Activated CD4-positive, alpha-beta T cell treated with anti-CD3 and anti-CD28 coated beads for 36 hours (primary cell): Measurements from ENCODE around the gene LRPAP1. TPM values are rescaled to one million over a fixed set of nuclear protein-coding genes. Genes with fewer than 3 reads are reported as not detected.

Experiments
- ATAC-seq: fragments of 200-7000 bp; cut with Tn5 transposase; one replicate; pipeline ENCODE4 v1.10.0; 2021; ENCODE audit warnings: mild to moderate bottlenecking, moderate library complexity
- CTCF ChIA-PET: fragments of 350-600 bp; sonication (Branson Sonifier 250); formaldehyde crosslinking; loops from one replicate; lab custom pipeline; 2021; ENCODE audit warnings: antibody characterized with exemption; lab: Charles Lee
- POLR2A ChIA-PET: fragments of 350-600 bp; sonication (Branson Sonifier 250); formaldehyde crosslinking; loops from one replicate; lab custom pipeline; 2021; ENCODE audit warnings: antibody characterized with exemption, inconsistent platforms; lab: Charles Lee
- DNase-seq: peaks from one replicate; pipeline ENCODE4 v3.0.0-alpha.2; 2020
- H3K27ac Mint-ChIP-seq: one replicate; pipeline ENCODE4 v1.8.0; 2021; ENCODE audit warnings: mixed read lengths
- H3K27me3 Mint-ChIP-seq: one replicate; pipeline ENCODE4 v1.8.0; 2021; ENCODE audit warnings: mixed read lengths
- H3K36me3 Mint-ChIP-seq: one replicate; pipeline ENCODE4 v1.8.0; 2021; ENCODE audit warnings: low read depth, mixed read lengths
- H3K4me1 Mint-ChIP-seq: one replicate; pipeline ENCODE4 v1.8.0; 2021; ENCODE audit warnings: mixed read lengths
- H3K4me3 Mint-ChIP-seq: one replicate; pipeline ENCODE4 v1.8.0; 2021; ENCODE audit warnings: mild to moderate bottlenecking, moderate library complexity, mixed read lengths
- H3K9me3 Mint-ChIP-seq: one replicate; pipeline ENCODE4 v1.8.0; 2021; ENCODE audit warnings: low read depth, mixed read lengths
- intact Hi-C, 2 experiments: fragments of 100-400 bp; cut with DNase I in 1 of 2; cut with micrococcal nuclease in 1 of 2; formaldehyde crosslinking; loops; one replicate each; pipeline versions ENCODE4 v1.14.2 to v1.15.1; 2022 to 2024; cut with DNase I, micrococcal nuclease
- total RNA-seq, 2 experiments: library from RNA; stranded (reverse); gene quantifications; one replicate each; pipeline ENCODE4 v1.2.3, GENCODE V29; 2021

LRPAP1 gene
- total RNA-seq, 2 experiments from 2014 or later = 50.8 to 53.4 TPM

DNA sequence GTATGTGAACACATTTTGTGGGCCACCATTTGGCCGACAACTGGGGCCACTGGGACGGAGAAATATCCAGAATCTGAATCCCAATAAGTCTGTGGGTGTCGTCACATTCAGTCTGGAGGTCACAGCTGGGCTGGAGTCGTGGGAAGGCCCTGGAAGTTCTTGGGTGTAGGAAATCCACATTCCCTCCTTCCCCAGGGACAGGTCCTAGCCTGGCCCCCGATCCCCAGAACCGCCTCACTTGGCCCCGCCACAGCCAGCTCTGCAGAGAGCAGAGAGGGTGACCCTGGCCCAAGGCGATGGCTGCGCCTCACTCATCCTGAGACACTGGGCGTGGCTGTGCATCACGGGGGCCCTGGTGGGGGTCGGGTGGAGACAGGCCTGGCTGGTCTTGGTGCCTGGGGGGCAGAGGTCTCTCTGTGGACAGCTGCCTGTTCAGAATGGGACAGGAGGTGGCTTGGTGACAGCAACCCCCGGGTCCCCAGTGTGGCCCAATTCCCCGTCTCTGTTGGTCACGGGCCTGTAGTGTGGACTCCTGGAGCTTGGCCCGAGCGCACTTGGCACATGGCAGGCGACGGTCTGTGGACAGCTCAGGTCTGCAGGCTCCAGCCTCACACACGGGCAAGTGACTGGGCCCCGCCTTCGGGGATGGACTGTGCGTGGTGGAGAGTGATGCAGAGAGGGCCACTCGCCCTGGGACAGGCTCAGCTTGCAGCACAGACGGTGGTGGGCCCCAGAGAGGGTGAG, 52.7 kb downstream of the LRPAP1 start:
- DNase-seq (no peak), ATAC-seq (no peak)
- intact Hi-C loops = loop anchor here in 1 of 2 experiments (1.0 to 5.0 kb wide), 3 partner anchors 133 to 373 kb away; no protein-coding TSS in a partner anchor
- Mint-ChIP-seq H3K4me1 (no peaks in the 10 kb centered on the region), H3K36me3 (no peaks in the 10 kb centered on the region), H3K27me3 (peaks cover 12% of the 10 kb centered on the region), H3K27ac (no peak overlapping the region), H3K9me3 (no peaks in the 10 kb centered on the region), H3K4me3 (no peak overlapping the region)
- POLR2A ChIA-PET = no interaction called here
- CTCF ChIA-PET = interaction anchor here (0.5 to 2.9 kb wide), 10 partner anchors 9 to 357 kb away, joined by 3 to 24 read pairs (median 4); no protein-coding TSS in a partner anchor

DNA sequence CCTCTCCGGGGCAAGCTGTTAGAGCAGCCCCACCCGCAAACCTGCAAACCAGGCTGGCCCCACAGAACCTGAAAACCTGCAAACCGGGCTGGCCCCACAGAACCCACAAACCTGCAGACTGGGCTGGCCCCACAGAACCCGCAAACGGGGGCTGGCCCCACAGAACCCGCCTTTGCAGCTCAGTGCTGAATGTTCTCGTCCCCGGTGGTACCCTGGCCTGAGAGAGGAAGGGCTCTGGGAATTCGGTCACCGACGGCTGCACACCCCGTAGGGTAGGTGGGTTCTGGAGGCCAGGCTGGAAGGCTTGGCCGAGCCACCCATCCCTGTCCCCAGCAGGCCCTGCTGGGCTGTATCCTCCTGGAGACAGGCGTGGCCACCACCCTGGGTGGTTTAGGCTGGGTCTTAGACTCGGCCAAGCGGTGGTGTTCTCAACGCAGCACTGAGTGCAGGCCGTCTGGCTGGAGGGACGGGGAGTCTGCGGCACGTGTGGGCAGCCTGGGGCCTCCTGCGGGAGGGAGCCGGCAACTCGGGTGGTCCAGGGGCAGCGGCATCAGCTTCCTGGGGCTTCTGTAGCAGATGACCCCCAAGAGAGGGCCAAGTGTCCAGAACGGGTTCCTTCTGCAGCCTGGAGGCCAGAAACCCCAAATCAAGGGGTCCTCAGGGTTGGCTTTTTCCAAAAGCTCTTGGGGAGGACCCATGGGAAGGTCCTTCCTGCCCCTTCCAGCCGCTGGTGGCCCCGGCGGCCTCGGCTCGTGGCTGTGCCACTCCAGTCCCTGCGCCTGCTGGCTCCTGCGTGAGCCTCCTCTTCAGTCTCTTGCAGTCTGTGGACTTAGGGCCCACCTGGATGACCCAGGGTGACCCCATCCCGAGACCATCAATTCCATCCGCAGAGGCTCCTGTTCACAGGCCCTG, 53.5 kb downstream of the LRPAP1 start:
- ATAC-seq (no peak), DNase-seq (no peak)
- ChIA-PET CTCF (interaction anchor here (0.7 to 2.9 kb wide), 2 partner anchors 134 to 183 kb away, joined by 3 to 24 read pairs; no protein-coding TSS in a partner anchor), POLR2A (no interaction called here)
- intact Hi-C loops = no loop called here
- H3K4me3 Mint-ChIP-seq = no peak overlapping the region
- H3K27ac Mint-ChIP-seq = no peak overlapping the region
- no peaks in the 10 kb centered on the region for H3K4me1 Mint-ChIP-seq
- peaks cover 10% of the 10 kb centered on the region for H3K27me3 Mint-ChIP-seq
- no peaks in the 10 kb centered on the region for H3K36me3 Mint-ChIP-seq
- H3K9me3 Mint-ChIP-seq = no peaks in the 10 kb centered on the region

DNA sequence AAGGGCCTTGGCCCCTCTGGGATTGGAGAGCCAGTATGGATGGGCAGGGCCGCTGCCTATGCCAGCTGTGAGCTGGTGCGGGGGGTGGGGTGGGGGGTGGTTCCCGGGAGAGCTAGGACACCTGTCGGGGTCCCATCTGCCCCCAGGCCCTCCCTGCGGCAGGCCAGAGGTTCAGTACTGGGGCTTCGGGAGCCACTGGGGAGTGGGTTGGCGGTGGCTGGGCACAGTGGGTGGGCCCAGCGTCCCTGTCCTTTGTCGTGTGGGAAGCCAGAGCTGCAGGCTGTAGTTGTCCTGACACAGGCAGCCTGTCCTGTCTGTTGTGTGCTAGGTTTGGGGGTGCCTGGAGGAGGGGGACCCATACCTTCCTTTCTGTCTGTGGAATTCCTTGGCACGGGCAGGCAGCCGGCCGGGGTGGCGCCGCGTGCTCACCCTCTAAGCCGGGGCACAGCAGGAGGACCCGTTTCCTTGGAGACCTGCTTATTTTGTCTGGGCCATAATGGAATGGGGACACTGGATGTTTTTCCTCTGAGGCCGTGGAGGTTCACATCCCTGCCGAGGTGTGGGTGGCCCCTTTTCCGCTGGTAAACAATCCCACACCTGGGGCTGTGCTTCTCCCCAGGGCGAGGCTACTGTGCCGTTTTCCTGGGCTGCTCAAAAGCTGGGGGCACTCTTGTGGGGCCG, 54.3 kb downstream of the LRPAP1 start:
- DNase-seq (no peak), ATAC-seq (no peak)
- no peak overlapping the region for H3K27ac Mint-ChIP-seq
- intact Hi-C loops = no loop called here
- no peaks in the 10 kb centered on the region for H3K36me3 Mint-ChIP-seq
- ChIA-PET CTCF (interaction anchor here (0.7 kb wide), 1 partner anchor 182 kb away, joined by 3 read pairs; no protein-coding TSS in a partner anchor), POLR2A (no interaction called here)
- H3K9me3 Mint-ChIP-seq = no peaks in the 10 kb centered on the region
- H3K4me3 Mint-ChIP-seq = no peak overlapping the region
- H3K4me1 Mint-ChIP-seq = no peaks in the 10 kb centered on the region
- peaks cover 10% of the 10 kb centered on the region for H3K27me3 Mint-ChIP-seq

DNA sequence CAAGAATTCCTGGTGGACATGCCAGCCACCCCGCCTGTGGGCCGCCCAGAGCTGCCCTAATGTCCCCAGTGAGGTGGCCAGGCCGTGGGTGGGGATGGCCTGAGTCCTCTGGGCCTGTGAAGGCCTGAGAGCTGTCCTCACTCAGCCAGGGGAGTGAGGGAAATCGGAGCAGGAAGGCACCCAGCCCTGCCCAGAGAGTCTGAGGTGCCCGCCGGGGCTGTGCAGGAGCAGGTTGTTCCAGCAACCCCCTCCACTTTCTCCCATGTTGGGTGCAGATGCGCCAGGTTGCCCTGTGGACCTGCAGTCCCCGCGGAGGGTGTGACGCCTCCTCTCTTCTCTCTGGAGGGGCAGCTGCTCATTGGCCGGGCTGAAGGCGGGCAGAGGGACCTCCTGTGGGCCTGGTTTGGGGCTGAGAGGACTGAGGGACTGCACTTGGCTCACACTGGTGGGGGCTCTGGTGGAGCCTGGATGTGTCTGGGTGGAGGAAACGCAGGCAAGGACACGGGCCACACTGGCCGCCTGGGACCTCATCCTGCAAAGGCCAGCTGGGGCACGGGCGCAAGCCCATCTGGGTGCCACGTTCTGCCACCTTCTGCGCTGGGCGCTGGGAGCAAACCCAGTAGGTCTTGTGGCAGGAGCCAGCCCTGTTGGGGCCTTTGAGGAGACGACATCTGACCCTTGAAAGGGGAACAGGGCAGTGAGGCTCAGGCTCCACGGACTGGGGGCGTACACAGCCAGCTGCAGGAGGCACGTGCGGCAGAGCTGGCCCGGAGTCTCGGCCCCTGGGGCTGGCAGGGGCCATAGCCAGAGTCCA, 55.1 kb downstream of the LRPAP1 start:
- ATAC-seq (no peak), DNase-seq (no peak)
- Mint-ChIP-seq H3K27me3 (peaks cover 10% of the 10 kb centered on the region), H3K27ac (no peak overlapping the region), H3K9me3 (no peaks in the 10 kb centered on the region), H3K4me1 (no peaks in the 10 kb centered on the region), H3K4me3 (no peak overlapping the region), H3K36me3 (no peaks in the 10 kb centered on the region)
- intact Hi-C loops = no loop called here
- CTCF ChIA-PET = no interaction called here
- POLR2A ChIA-PET = no interaction called here

DNA sequence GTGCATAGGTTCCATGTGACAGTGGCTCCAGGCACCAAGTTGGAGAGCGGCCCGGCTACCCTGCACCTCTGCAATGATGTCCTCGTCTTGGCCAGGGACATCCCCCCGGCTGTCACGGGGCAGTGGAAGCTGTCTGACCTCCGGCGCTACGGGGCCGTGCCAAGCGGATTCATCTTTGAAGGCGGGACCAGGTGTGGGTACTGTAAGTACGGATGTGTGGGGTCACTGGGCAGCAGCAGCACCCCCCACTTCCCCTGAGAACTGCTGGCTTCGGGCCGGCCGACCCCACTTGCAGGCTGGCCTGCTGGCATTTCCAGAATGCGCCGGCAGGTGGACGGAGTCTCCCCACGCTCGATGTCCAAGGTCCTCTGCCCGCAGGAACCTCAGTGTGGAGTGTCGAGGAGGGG, 55.9 kb downstream of the LRPAP1 start:
- Mint-ChIP-seq H3K4me3 (no peak overlapping the region), H3K36me3 (no peaks in the 10 kb centered on the region), H3K27ac (no peak overlapping the region), H3K4me1 (no peaks in the 10 kb centered on the region), H3K27me3 (peaks cover 4% of the 10 kb centered on the region), H3K9me3 (no peaks in the 10 kb centered on the region)
- ChIA-PET CTCF (no interaction called here), POLR2A (no interaction called here)
- DNase-seq = no peak
- intact Hi-C loops = no loop called here
- no peak for ATAC-seq

DNA sequence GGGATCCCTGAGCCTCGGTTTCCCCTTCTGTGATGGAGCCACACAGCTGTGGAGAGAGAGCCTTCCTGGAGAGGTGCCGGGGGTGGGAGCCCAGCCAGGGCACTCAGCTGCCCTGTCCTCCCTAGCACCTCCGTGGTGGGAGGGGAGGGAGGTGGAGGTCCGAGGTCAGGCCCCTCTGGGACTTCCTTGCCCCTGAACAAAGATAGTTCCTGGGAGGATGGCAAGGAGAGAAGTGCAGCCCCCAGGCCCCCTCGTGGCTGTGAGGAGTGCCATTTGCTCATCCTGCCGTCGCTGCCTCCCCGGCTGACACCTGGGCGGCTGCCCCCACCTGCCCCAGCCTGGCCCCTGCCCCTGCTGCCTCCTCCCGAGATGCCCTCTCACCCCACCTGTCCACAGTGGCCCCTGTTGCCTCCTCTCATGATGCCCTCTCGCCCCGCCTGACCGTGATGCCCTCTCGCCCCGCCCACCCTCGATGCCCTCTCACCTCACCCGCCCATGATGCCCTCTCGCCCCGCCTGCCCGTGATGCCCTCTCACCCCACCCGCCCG, 56.4 kb downstream of the LRPAP1 start:
- POLR2A ChIA-PET = no interaction called here
- Mint-ChIP-seq H3K4me1 (no peaks in the 10 kb centered on the region), H3K36me3 (no peaks in the 10 kb centered on the region), H3K27me3 (no peaks in the 10 kb centered on the region), H3K9me3 (no peaks in the 10 kb centered on the region), H3K4me3 (no peak overlapping the region), H3K27ac (no peak overlapping the region)
- intact Hi-C loops = no loop called here
- DNase-seq (no peak), ATAC-seq (no peak)
- CTCF ChIA-PET = no interaction called here

DNA sequence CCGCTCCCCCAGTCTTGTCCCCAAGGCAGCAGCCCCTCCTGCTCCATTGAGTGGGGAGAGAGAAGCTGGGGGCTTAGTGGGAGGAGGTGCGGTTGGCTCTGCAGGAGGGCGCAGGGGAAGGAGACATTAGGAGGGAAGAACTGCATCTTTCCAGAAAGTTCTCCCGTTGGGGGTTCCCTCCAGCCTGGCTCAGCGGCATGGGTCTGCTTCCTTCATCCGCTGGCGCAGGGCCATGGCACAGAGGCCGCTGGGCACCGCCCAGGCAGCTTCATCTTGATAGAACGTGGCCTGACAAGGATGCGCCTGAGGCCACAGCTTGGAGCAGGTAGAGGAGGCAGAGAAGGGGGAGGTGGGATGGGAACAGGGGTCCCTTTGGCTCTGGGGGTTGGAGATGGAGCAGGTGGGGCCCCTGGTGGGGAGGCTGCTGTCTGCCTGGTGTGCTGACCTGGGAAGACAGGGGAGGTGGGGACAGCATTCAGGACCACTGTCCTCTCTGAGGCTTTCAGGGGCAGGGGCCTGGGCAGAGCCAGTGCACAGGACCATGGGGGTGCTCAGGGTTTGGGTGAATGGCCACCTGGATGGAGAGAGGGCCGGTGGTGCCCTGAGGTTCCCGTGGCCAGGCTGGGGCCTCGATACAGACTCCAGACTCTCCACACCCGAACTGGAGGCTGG, 57.0 kb downstream of the LRPAP1 start:
- no peaks in the 10 kb centered on the region for H3K9me3 Mint-ChIP-seq

DNA sequence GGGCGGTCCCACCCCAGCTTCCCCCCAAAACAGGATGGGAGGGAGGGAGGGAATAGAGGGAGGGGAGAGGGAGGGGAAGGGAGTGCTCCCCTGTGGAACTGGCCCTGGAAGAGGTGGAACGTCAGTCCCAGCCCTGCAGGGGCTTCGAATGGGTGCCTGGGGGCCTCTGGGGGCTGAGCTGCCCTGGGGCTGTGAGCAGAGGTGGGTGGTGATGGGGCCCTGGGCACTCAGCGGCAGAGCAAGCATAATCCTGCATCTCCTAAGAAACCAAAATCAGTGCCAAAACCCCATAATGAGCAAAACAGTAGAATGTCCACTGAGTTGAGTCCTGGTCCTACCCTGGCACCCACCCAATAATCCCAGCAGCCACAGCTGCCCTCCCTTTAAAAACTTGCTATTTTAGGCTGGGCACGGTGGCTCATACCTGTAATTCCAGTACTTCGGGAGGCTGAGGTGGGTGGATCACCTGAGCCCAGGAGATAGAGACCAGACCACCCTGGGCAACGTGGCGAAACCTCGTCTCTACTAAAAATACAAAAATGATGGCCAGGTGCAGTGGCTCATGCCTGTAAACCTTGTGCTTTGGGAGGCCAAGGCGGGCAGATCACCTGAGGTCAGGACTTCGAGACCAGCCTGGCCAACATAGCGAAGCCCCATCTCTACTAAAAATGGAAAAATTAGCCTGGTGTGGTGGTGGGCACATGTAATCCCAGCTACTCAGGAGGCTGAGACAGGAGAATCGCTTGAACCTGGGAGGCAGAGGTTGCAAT, 58.0 kb downstream of the LRPAP1 start:
- no peaks in the 10 kb centered on the region for H3K36me3 Mint-ChIP-seq
- CTCF ChIA-PET = no interaction called here

More for the DNA sequence above, 57.0 kb downstream of the LRPAP1 start:
- Mint-ChIP-seq H3K4me3 (no peak overlapping the region), H3K27me3 (no peaks in the 10 kb centered on the region), H3K4me1 (no peaks in the 10 kb centered on the region), H3K27ac (no peak overlapping the region), H3K36me3 (no peaks in the 10 kb centered on the region)
- intact Hi-C loops = no loop called here
- no peak for ATAC-seq
- ChIA-PET POLR2A (no interaction called here), CTCF (no interaction called here)
- no peak for DNase-seq

DNA sequence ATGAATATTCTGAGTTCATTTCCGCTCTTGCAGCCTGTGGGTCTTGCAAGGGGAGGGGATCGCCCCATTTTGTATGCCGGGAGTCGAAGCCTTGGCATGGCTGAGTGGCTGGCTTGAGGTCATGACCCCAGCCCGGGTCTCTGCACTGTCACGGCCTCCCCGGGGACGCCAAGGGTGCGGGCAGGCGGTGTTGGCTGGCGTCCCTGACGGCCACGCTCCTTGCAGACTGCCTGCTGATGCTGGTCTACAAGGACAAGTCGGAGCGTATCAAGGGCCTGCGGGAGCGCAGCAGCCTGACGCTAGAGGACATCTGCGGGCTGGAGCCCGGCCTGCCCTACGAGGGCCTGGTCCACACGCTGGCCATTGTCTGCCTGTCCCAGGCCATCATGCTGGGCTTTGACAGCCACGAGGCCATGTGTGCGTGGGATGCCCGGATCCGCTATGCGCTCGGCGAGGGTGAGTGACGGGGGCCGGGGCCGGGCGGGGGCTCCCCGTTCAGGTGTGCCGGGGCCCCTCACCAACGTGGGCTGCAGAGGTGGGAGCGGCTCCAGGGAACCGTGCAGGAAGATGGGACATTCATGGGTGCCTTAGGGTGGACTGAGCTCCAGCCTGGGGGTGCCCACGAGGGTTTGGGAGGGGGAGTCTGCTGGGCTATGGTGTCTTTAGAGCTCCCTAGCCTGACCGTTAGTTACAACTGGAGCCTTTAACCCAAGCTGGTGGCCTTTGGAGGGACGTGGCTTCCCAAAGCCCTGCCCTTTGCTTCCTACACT, 58.9 kb downstream of the LRPAP1 start:
- intact Hi-C loops = no loop called here
- Mint-ChIP-seq H3K36me3 (no peaks in the 10 kb centered on the region), H3K9me3 (no peaks in the 10 kb centered on the region), H3K4me1 (no peaks in the 10 kb centered on the region), H3K27ac (no peak overlapping the region), H3K4me3 (no peak overlapping the region), H3K27me3 (no peaks in the 10 kb centered on the region)
- ATAC-seq (no peak), DNase-seq (no peak)
- ChIA-PET CTCF (no interaction called here), POLR2A (no interaction called here)

More for the DNA sequence above, 58.0 kb downstream of the LRPAP1 start:
- no peaks in the 10 kb centered on the region for H3K9me3 Mint-ChIP-seq
- ATAC-seq = no peak
- H3K27ac Mint-ChIP-seq = no peak overlapping the region
- DNase-seq = no peak
- no peaks in the 10 kb centered on the region for H3K27me3 Mint-ChIP-seq
- H3K4me1 Mint-ChIP-seq = no peaks in the 10 kb centered on the region
- intact Hi-C loops = no loop called here
- no peak overlapping the region for H3K4me3 Mint-ChIP-seq
- POLR2A ChIA-PET = no interaction called here
